Measurements from ENCODE around the gene METTL6. TPM values are rescaled to one million over a fixed set of nuclear protein-coding genes. Genes with fewer than 3 reads are reported as not detected.
A peak's percentile ranks its signal among the peaks of the same experiment; 100 is the strongest.
"Not testable (repeated sequence)": the region's sequence is repeated elsewhere in the genome, so short reads cannot be mapped to it uniquely, and the experiment has no call there.

The METTL6 gene
- total RNA-seq, 4 donors from 2014 or later = 2.6 to 9.6 (median 9.0) TPM

DNA sequence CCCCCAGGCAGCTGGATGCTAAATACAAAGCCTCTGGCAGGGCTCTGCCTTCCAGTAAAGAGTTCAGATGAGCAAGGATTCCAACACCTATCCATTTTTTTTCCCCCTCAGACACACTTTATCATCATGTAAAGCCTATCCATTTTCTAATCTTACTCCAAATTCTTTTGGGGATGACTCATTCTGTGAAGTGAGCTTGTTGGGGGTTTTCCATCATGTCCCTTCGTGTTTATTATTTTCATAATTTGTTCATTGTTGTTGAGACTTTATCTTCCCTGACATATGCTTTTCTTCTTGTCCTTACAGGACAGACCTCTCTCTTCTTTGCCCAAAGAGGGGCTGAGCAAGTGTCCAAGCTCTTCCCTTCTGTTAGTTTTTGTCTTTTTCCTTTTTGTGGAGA is 60.3 kb downstream of the METTL6 start:
- TF ChIP-seq POLR2AphosphoS5 (IDR thresholded peaks at IDR 0.05) = no peak
- TF ChIP-seq POLR2A (IDR thresholded peaks at IDR 0.05) = no peak
- no peak for TF ChIP-seq EP300 (IDR thresholded peaks at IDR 0.05; ENCODE audit: low read depth)
- TF ChIP-seq, protein P1, sequence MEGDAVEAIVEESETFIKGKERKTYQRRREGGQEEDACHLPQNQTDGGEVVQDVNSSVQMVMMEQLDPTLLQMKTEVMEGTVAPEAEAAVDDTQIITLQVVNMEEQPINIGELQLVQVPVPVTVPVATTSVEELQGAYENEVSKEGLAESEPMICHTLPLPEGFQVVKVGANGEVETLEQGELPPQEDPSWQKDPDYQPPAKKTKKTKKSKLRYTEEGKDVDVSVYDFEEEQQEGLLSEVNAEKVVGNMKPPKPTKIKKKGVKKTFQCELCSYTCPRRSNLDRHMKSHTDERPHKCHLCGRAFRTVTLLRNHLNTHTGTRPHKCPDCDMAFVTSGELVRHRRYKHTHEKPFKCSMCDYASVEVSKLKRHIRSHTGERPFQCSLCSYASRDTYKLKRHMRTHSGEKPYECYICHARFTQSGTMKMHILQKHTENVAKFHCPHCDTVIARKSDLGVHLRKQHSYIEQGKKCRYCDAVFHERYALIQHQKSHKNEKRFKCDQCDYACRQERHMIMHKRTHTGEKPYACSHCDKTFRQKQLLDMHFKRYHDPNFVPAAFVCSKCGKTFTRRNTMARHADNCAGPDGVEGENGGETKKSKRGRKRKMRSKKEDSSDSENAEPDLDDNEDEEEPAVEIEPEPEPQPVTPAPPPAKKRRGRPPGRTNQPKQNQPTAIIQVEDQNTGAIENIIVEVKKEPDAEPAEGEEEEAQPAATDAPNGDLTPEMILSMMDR (IDR thresholded peaks at IDR 0.05) = no peak
- WGBS, 2 donors (ENCODE audit: low coverage in 1 of 2) = 42% methylated on average over 1 of the region's 1 CpG
- no peak for DNase-seq
- H3K9me3 ChIP-seq = no peaks in the 10 kb centered on the region
- no peak overlapping the region for H3K4me3 ChIP-seq
- no peaks in the 10 kb centered on the region for H3K36me3 ChIP-seq
- no peaks in the 10 kb centered on the region for H3K27me3 ChIP-seq
- peaks cover 0 to 20% (median 2%) of the 10 kb centered on the region in 4 donors for H3K4me1 ChIP-seq
- intact Hi-C loops (cut with DNase I; ENCODE audit: low total_unique reads) = no loop called here
- no peak overlapping the region for H3K27ac ChIP-seq
- in situ Hi-C loops (cut with MboI; ENCODE audit: low pct_ligation_motif_present in 1 of 4, low pct_unique_long_range_greater_than_20kb in 1 of 4, low sequenced_read_pairs in 3 of 4) = no loop called here

DNA sequence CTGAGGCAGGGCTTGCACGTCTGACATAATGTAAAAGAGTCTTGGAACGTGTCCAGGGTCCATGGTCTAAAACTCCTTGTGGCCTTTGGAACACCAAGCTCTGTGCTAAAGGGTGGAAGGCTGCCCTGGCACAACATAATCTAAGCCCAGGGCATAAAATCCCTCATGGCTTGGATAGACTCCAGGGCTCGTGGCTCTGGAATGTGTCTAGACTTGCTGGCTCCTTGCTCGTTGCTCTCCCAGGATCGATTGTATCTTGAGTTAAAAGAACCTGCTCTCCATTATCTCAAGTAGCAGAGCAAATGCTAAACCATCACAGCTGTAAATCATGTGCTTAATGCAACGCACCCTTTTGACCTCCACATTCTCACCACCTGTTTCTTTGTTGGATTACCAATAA is 63.3 kb downstream of the METTL6 start:
- H3K27ac ChIP-seq; H3K27me3 ChIP-seq; H3K36me3 ChIP-seq; H3K9me3 ChIP-seq; H3K4me3 ChIP-seq; in situ Hi-C loops (cut with MboI; ENCODE audit: low pct_ligation_motif_present in 1 of 4, low pct_unique_long_range_greater_than_20kb in 1 of 4, low sequenced_read_pairs in 3 of 4); intact Hi-C loops (cut with DNase I; ENCODE audit: low total_unique reads): not testable (repeated sequence)
- peaks cover 0 to 31% (median 2%) of the 10 kb centered on the region in 4 donors for H3K4me1 ChIP-seq
- TF ChIP-seq POLR2AphosphoS5 (IDR thresholded peaks at IDR 0.05) = peak in 1 of 3 donors; percentile 22
- DNase-seq = peak; percentile 64
- WGBS, 2 donors (ENCODE audit: low coverage in 1 of 2) = 29 to 68% methylated on average over 3 to 6 of the region's 6 CpGs

DNA sequence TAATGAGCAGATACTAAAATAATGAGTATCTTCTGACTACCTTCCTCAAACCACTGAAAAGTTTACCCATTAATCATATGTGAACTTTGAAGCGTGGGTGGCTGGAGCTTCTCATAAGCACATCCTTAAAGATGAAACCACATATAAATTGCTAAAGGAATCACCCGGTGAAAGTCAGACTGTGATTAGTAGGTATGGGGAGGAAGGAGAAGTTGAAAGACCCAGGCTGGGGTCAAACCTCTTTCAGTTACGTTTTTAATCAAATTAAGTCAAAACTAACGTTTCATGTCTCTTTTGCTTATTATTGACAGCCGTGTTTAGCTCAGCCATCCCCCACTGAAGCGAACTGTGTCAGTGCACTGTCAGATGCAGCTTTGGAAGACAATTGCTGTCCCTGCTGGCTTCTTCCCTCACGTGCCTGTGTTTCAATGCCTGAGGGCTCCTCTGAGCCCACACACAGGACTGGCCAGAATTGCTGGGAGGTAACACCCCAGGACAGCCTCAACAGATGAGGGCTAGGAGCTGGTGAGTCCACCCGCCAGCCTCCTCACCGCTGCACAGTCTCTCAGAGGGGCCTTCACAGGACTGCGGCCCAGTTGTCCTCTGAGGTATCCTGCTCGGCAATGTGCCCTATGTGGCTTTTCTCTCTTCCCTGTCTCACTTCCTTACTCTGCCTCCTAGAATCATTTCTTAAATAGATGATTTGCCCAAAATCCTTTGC is 65.7 kb downstream of the METTL6 start:
- 38 to 56% methylated on average over 7 to 11 of the region's 11 CpGs for WGBS, 2 donors (ENCODE audit: low coverage in 1 of 2)
- Histone ChIP-seq H3K27ac (peak overlapping the region; percentile 33 to 63 (median 50)), H3K4me3 (no peak overlapping the region), H3K4me1 (peaks cover 0 to 31% (median 2%) of the 10 kb centered on the region in 4 donors), H3K9me3 (no peaks in the 10 kb centered on the region), H3K36me3 (no peaks in the 10 kb centered on the region), H3K27me3 (no peaks in the 10 kb centered on the region)
- DNase-seq = peak; percentile 23
- intact Hi-C loops (cut with DNase I; ENCODE audit: low total_unique reads) = no loop called here
- TF ChIP-seq, protein P1 (IDR thresholded peaks at IDR 0.05) = no peak
- TF ChIP-seq POLR2AphosphoS5 (IDR thresholded peaks at IDR 0.05) (no peak), EP300 (IDR thresholded peaks at IDR 0.05; ENCODE audit: low read depth) (no peak), POLR2A (IDR thresholded peaks at IDR 0.05) (no peak)
- in situ Hi-C loops (cut with MboI; ENCODE audit: low pct_ligation_motif_present in 1 of 4, low pct_unique_long_range_greater_than_20kb in 1 of 4, low sequenced_read_pairs in 3 of 4) = no loop called here

DNA sequence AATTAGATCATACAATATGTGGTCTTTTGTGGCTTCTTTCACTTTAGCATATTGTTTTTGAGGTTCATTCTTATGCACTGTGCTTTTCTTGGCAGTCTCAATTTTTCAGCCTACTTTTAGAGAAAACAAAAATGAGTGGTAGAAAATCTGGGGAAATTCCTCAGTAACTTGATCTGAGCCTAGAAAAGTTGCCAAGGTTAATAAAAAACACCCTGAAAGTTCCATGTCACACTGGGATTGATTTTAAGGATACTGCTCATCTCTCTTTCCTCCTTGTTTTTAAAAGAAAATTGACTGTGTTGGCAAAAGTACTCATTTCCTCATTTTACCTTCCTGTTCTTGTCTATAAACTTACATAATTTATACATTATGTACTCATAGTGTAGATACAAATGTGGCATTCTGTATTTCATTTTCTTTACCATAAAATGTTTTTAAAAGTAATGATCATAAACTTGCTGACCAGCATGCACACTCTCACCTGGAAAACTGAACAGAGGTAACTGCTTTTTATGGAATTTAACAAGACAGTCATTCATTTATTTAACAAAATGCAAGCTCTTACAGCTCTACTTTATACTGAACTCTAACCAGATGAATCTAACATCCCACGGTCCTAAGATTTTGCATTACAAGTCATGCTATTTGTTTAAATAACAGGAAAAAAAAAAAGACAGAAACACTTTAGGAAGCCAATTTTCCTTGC is 66.4 kb downstream of the METTL6 start:
- peaks cover 0 to 31% (median 2%) of the 10 kb centered on the region in 4 donors for H3K4me1 ChIP-seq
- H3K27me3 ChIP-seq = no peaks in the 10 kb centered on the region
- TF ChIP-seq POLR2AphosphoS5 (IDR thresholded peaks at IDR 0.05) = no peak
- no peak for TF ChIP-seq EP300 (IDR thresholded peaks at IDR 0.05; ENCODE audit: low read depth)
- TF ChIP-seq POLR2A (IDR thresholded peaks at IDR 0.05) = no peak
- TF ChIP-seq, protein P1 (IDR thresholded peaks at IDR 0.05) = no peak
- WGBS, 2 donors (ENCODE audit: low coverage in 1 of 2) = 30 to 42% methylated on average over 1 of the region's 1 CpG
- DNase-seq = no peak
- H3K36me3 ChIP-seq = no peaks in the 10 kb centered on the region
- intact Hi-C loops (cut with DNase I; ENCODE audit: low total_unique reads) (no loop called here), in situ Hi-C loops (cut with MboI; ENCODE audit: low pct_ligation_motif_present in 1 of 4, low pct_unique_long_range_greater_than_20kb in 1 of 4, low sequenced_read_pairs in 3 of 4) (no loop called here)
- peak overlapping the region; percentile 33 to 63 (median 50) for H3K27ac ChIP-seq
- H3K4me3 ChIP-seq = no peak overlapping the region
- no peaks in the 10 kb centered on the region for H3K9me3 ChIP-seq

Small RNA genes lying within 50 kb of the gene (small RNA-seq; reads per million reads assigned to genes)
- gene HMGN2P7 (0 reads per million in 4 donors), gene RNU6-1024P (0 reads per million in 4 donors)

Other genes starting within 250 kb of the METTL6 start
- gene CAPN7, start 221.3 kb downstream of the METTL6 start, total RNA-seq = 10 to 100 TPM; 12.1 to 78.4 (median 48.8) TPM
- 10 to 100 TPM in 3 of 4 donors, 1 to 10 TPM in 1; 7.5 to 32.4 (median 15.8) TPM for gene SH3BP5, start 95.0 kb downstream of the METTL6 start, total RNA-seq
- gene EAF1, start 54 bp upstream of the METTL6 start, total RNA-seq = 10 to 100 TPM; 19.1 to 37.0 (median 26.4) TPM
- 1 to 10 TPM in 1 of 4 donors, under 1 TPM in 1, not detected in 2; 0.68 to 1.7 TPM for gene COLQ, start 94.2 kb upstream of the METTL6 start, total RNA-seq
- gene HACL1, start 174.0 kb upstream of the METTL6 start, total RNA-seq = 10 to 100 TPM in 3 of 4 donors, 1 to 10 TPM in 1; 7.5 to 21.3 (median 17.1) TPM
- 10 to 100 TPM; 21.3 to 49.6 (median 36.3) TPM for gene BTD, start 174.2 kb upstream of the METTL6 start, total RNA-seq